HEK293T (cell line): ENCODE results near the gene PRAMEF12.
"Not testable (repeated sequence)": the region's sequence is repeated elsewhere in the genome, so short reads cannot be mapped to it uniquely, and the experiment has no call there.

Experiments used
- ELF4 ChIP-seq: fragments of 450-650 bp; IDR thresholded peaks from 2 replicates; pipeline ENCODE4 v1.6.1; 2017; ENCODE audit warnings: antibody characterized with exemption
- L3MBTL2 ChIP-seq: fragments of 450-650 bp; conservative IDR thresholded peaks from 2 replicates; pipeline ENCODE4 v1.6.1; 2016; ENCODE audit warnings: mild to moderate bottlenecking
- LEF1 ChIP-seq: fragments of 450-650 bp; IDR thresholded peaks from 2 replicates; pipeline ENCODE4 v1.6.1; 2017; ENCODE audit warnings: mild to moderate bottlenecking, borderline replicate concordance
- NFRKB ChIP-seq: fragments of 450-650 bp; IDR thresholded peaks from 2 replicates; pipeline ENCODE4 v1.6.1; 2016; ENCODE audit warnings: mild to moderate bottlenecking, moderate library complexity
- SP1 ChIP-seq: fragments of 450-650 bp; IDR thresholded peaks from 2 replicates; pipeline ENCODE4 v1.6.1; 2017

- TF ChIP-seq L3MBTL2, LEF1, SP1, NFRKB, ELF4: not testable (repeated sequence)
These were observed 42.5 kb upstream of the PRAMEF12 start for GRCh38 chr1:12731084-12731483.
